Measurements from ENCODE around the gene RESF1.

DNA sequence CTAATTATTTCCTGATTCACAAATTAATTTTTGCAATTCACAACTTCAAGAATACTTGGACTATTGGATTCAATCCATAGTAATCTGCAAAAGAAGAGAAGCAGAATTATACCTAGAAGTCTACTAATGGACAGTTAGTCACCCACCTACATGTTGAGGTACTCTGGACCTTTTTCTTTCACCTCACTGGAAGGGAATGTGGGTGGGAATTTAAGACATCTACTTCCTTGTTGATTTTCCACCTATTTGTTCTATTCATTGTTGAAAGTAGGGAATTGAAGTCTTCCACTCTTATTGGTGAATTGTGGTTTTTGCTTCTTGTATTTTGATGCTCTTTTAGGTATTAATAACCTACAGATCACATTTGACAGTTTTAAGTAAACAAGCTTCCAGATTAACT lies 11.0 kb downstream of the RESF1 start:
- TF ChIP-seq, protein P1, sequence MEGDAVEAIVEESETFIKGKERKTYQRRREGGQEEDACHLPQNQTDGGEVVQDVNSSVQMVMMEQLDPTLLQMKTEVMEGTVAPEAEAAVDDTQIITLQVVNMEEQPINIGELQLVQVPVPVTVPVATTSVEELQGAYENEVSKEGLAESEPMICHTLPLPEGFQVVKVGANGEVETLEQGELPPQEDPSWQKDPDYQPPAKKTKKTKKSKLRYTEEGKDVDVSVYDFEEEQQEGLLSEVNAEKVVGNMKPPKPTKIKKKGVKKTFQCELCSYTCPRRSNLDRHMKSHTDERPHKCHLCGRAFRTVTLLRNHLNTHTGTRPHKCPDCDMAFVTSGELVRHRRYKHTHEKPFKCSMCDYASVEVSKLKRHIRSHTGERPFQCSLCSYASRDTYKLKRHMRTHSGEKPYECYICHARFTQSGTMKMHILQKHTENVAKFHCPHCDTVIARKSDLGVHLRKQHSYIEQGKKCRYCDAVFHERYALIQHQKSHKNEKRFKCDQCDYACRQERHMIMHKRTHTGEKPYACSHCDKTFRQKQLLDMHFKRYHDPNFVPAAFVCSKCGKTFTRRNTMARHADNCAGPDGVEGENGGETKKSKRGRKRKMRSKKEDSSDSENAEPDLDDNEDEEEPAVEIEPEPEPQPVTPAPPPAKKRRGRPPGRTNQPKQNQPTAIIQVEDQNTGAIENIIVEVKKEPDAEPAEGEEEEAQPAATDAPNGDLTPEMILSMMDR (IDR thresholded peaks at IDR 0.05 in 4 of 5, conservative IDR thresholded peaks at IDR 0.05 in 1 of 5): no peak
- no peak for TF ChIP-seq POLR2A (IDR thresholded peaks at IDR 0.05)
